H9 (cell line): ENCODE measurements around the gene SH3RF3. TPM values are rescaled to one million over a fixed set of nuclear protein-coding genes. Genes with fewer than 3 reads are reported as not detected.

Experiments
- DNase-seq: peaks from one replicate; pipeline ENCODE4 v3.0.0-alpha.2; 2017
- H2AFZ ChIP-seq: one replicate; pipeline ENCODE4 v1.6.1; 2013; ENCODE audit warnings: mild to moderate bottlenecking, low read length, control low read depth, moderate library complexity
- H2AK5ac ChIP-seq: 2 replicates; pipeline ENCODE4 v1.6.1; 2013; ENCODE audit warnings: low read length, control low read depth, mixed read lengths; ENCODE audit not compliant: insufficient read length
- H2BK120ac ChIP-seq: one replicate; pipeline ENCODE4 v1.6.1; 2013; ENCODE audit warnings: low read depth, mild to moderate bottlenecking, low read length, control low read depth, inconsistent platforms; ENCODE audit not compliant: poor library complexity, severe bottlenecking
- H2BK12ac ChIP-seq: 2 replicates; pipeline ENCODE4 v1.6.1; 2013; ENCODE audit warnings: low read length, control low read depth, mixed read lengths, low read depth; ENCODE audit not compliant: insufficient read length
- H2BK15ac ChIP-seq: 2 replicates; pipeline ENCODE4 v1.6.1; 2013; ENCODE audit warnings: low read depth, low read length, control low read depth
- H2BK20ac ChIP-seq: one replicate; pipeline ENCODE4 v1.6.1; 2013; ENCODE audit warnings: low read depth, mild to moderate bottlenecking, low read length, control low read depth, inconsistent platforms; ENCODE audit not compliant: poor library complexity, severe bottlenecking
- H2BK5ac ChIP-seq: 2 replicates; pipeline ENCODE4 v1.6.1; 2013; ENCODE audit warnings: low read length, control low read depth, mixed read lengths; ENCODE audit not compliant: insufficient read length
- H3K14ac ChIP-seq: 2 replicates; pipeline ENCODE4 v1.6.1; 2013; ENCODE audit warnings: low read length, control low read depth; ENCODE audit not compliant: insufficient read depth
- H3K18ac ChIP-seq: 2 replicates; pipeline ENCODE4 v1.6.1; 2013; ENCODE audit warnings: low read depth, mild to moderate bottlenecking, mixed read lengths, low read length, control low read depth; ENCODE audit not compliant: insufficient read length
- H3K23ac ChIP-seq: 2 replicates; pipeline ENCODE4 v1.6.1; 2013; ENCODE audit warnings: low read length, control low read depth, mixed read lengths, low read depth; ENCODE audit not compliant: insufficient read length
- H3K23me2 ChIP-seq: 2 replicates; pipeline ENCODE4 v1.6.1; 2013; ENCODE audit warnings: low read depth, mild to moderate bottlenecking, mixed read lengths, low read length, control low read depth; ENCODE audit not compliant: insufficient read length, poor library complexity, severe bottlenecking
- H3K27ac ChIP-seq: 2 replicates; pipeline ENCODE4 v1.5.1; 2013; ENCODE audit warnings: low read length, control low read depth, mixed read lengths, low read depth; ENCODE audit not compliant: insufficient read length
- H3K27me3 ChIP-seq: 2 replicates; pipeline ENCODE4 v1.6.1; 2013; ENCODE audit warnings: low read length, control low read depth, inconsistent platforms; ENCODE audit not compliant: insufficient read depth
- H3K4ac ChIP-seq: 2 replicates; pipeline ENCODE4 v1.6.1; 2013; ENCODE audit warnings: low read depth, mild to moderate bottlenecking, control low read depth, inconsistent platforms, low read length, moderate library complexity
- H3K4me1 ChIP-seq: 2 replicates; pipeline ENCODE4 v1.6.1; 2013; ENCODE audit warnings: low read length, control low read depth, inconsistent platforms; ENCODE audit not compliant: insufficient read depth
- H3K4me2 ChIP-seq: 2 replicates; pipeline ENCODE4 v1.6.1; 2013; ENCODE audit warnings: low read length, control low read depth, mixed read lengths; ENCODE audit not compliant: insufficient read length, insufficient read depth
- H3K56ac ChIP-seq: 2 replicates; pipeline ENCODE4 v1.6.1; 2013; ENCODE audit warnings: low read depth, mild to moderate bottlenecking, mixed read lengths, low read length, control low read depth; ENCODE audit not compliant: insufficient read length
- H3K79me1 ChIP-seq: 2 replicates; pipeline ENCODE4 v1.6.1; 2013; ENCODE audit warnings: low read depth, mild to moderate bottlenecking, moderate library complexity, low read length, control low read depth, inconsistent platforms; ENCODE audit not compliant: insufficient read depth, poor library complexity, severe bottlenecking
- H3K79me2 ChIP-seq: 2 replicates; pipeline ENCODE4 v1.6.1; 2013; ENCODE audit warnings: low read length, control low read depth, inconsistent platforms; ENCODE audit not compliant: insufficient read depth
- H3K9ac ChIP-seq: 2 replicates; pipeline ENCODE4 v1.6.1; 2013; ENCODE audit warnings: low read length, control low read depth, mixed read lengths; ENCODE audit not compliant: insufficient read length; ENCODE audit errors: extremely low read depth
- H3K9me3 ChIP-seq: one replicate; pipeline ENCODE4 v1.6.1; 2013; ENCODE audit warnings: low read depth, low read length, inconsistent platforms; ENCODE audit not compliant: control insufficient read depth
- H3T11ph ChIP-seq: one replicate; pipeline ENCODE4 v1.6.1; 2013; ENCODE audit warnings: mild to moderate bottlenecking, low read length, control low read depth, inconsistent platforms
- H4K20me1 ChIP-seq: one replicate; pipeline ENCODE4 v1.6.1; 2013; ENCODE audit not compliant: control insufficient read depth, insufficient read length, insufficient read depth
- H4K5ac ChIP-seq: 2 replicates; pipeline ENCODE4 v1.6.1; 2013; ENCODE audit warnings: low read depth, mild to moderate bottlenecking, mixed read lengths, low read length, control low read depth; ENCODE audit not compliant: insufficient read length
- H4K8ac ChIP-seq: replicated peaks from 2 replicates; pipeline ENCODE4 v1.6.1; 2013; ENCODE audit warnings: low read length, control low read depth, mixed read lengths, low read depth; ENCODE audit not compliant: insufficient read length
- H4K91ac ChIP-seq: 2 replicates; pipeline ENCODE4 v1.6.1; 2013; ENCODE audit warnings: low read depth, mild to moderate bottlenecking, moderate library complexity, mixed read lengths, low read length, control low read depth; ENCODE audit not compliant: insufficient read length
- H3K27ac Mint-ChIP-seq, 3 experiments: 2 replicates in 2 of 3; 3 replicates in 1 of 3; pipeline ENCODE4 v1.8.0; 2020 to 2021; ENCODE audit warnings: mixed read lengths in 3 of 3, mild to moderate bottlenecking in 1 of 3, moderate library complexity in 1 of 3
- H3K27me3 Mint-ChIP-seq: 2 replicates; pipeline ENCODE4 v1.8.0; 2021; ENCODE audit warnings: low read depth, mild to moderate bottlenecking, moderate library complexity, mixed read lengths
- H3K36me3 Mint-ChIP-seq, 3 experiments: 2 replicates in 2 of 3; 3 replicates in 1 of 3; pipeline ENCODE4 v1.8.0; 2020 to 2021; ENCODE audit warnings: low read depth in 3 of 3, mixed read lengths in 3 of 3; ENCODE audit not compliant: insufficient read depth in 1 of 3
- H3K4me1 Mint-ChIP-seq, 2 experiments: 2 replicates each; pipeline ENCODE4 v1.8.0; 2020; ENCODE audit warnings: mixed read lengths in 2 of 2
- H3K4me3 Mint-ChIP-seq, 2 experiments: 2 replicates in 1 of 2; 3 replicates in 1 of 2; pipeline ENCODE4 v1.8.0; 2020 to 2021; ENCODE audit warnings: mild to moderate bottlenecking in 2 of 2, mixed read lengths in 2 of 2, moderate library complexity in 1 of 2
- H3K9me3 Mint-ChIP-seq, 2 experiments: 2 replicates in 1 of 2; 3 replicates in 1 of 2; pipeline ENCODE4 v1.8.0; 2020; ENCODE audit warnings: mild to moderate bottlenecking in 2 of 2, mixed read lengths in 2 of 2, moderate library complexity in 1 of 2
- CTCF ChIP-seq: fragments of 200-600 bp; sonication (generic); conservative IDR thresholded peaks from 3 replicates; pipeline ENCODE4 v1.8.0; 2021; ENCODE audit warnings: antibody characterized with exemption, mild to moderate bottlenecking
- WGBS: extraction: QIAGEN DNeasy Blood & Tissue Kit; methylation state at CpG from one replicate; pipeline ENCODE4 v1.1.7; 2013; ENCODE audit warnings: missing lambda C conversion rate, low lambda C conversion rate, mixed read lengths; ENCODE audit not compliant: insufficient read length; ENCODE audit errors: extremely low coverage; 5-methylcytosine and 5-hydroxymethylcytosine counted together
- long read RNA-seq: library from polyadenylated mRNA; unstranded; transcript quantifications from one replicate; pipeline ENCODE4 v2.0.0, GENCODE V29; 2020
- total RNA-seq: library from RNA; stranded (reverse); gene quantifications from 2 replicates; pipeline ENCODE4 v1.2.1, GENCODE V29; 2021

SH3RF3 gene
- total RNA-seq = 0.46 TPM in 2 replicates
- long read RNA-seq, partial matches to known transcripts = 1 of 1 reads
- long read RNA-seq, other reads (novel, unspliced or antisense) = 0 of 1 reads

- Histone ChIP-seq H3K4me1 (no peaks in the 10 kb centered on the region), H3K14ac (no peak within 1 kb of the TSS), H2AFZ (no peak within 1 kb of the TSS), H3K18ac (no peak within 1 kb of the TSS), H3K9me3 (no peaks in the 10 kb centered on the region), H3T11ph (no peak within 1 kb of the TSS), H2BK5ac (no peak within 1 kb of the TSS), H2BK12ac (no peak within 1 kb of the TSS), H3K23ac (no peak within 1 kb of the TSS), H2BK120ac (no peak within 1 kb of the TSS), H3K56ac (no peak within 1 kb of the TSS), H4K91ac (no peak within 1 kb of the TSS), H3K79me2 (no peaks in the 10 kb centered on the region), H3K27ac (no peak within 1 kb of the TSS), H2AK5ac (no peak within 1 kb of the TSS), H3K79me1 (no peaks in the 10 kb centered on the region), H3K4ac (no peak within 1 kb of the TSS), H4K8ac (no peak within 1 kb of the TSS), H3K4me2 (peak within 1 kb of the TSS; percentile 75), H2BK15ac (no peak within 1 kb of the TSS), H3K27me3 (peaks cover 25% of the 10 kb centered on the region; the same call in 1 of the 2 replicates), H2BK20ac (no peak within 1 kb of the TSS), H4K5ac (no peak within 1 kb of the TSS), H3K9ac (no peak within 1 kb of the TSS), H3K23me2 (peaks cover 9% of the 10 kb centered on the region), H4K20me1 (peaks cover 3% of the 10 kb centered on the region)
- H3K27me3 Mint-ChIP-seq = peaks cover 66% of the 10 kb centered on the region
- WGBS = no CpG with 5 or more reads among the region's 85 CpGs
- H3K4me3 Mint-ChIP-seq = peak within 1 kb of the TSS; percentile 70 to 82
- no peak within 1 kb of the TSS for H3K27ac Mint-ChIP-seq
- peaks cover 16 to 19% of the 10 kb centered on the region in 2 experiments for H3K4me1 Mint-ChIP-seq
- H3K9me3 Mint-ChIP-seq = peaks cover 3% of the 10 kb centered on the region in 2 experiments; a peak in 2 of 5 replicates
- peak; percentile 56 for DNase-seq
- H3K36me3 Mint-ChIP-seq = no peaks in the 10 kb centered on the region; a peak in 1 of 7 replicates
- no peak for TF ChIP-seq CTCF
Observed at GRCh38 chr2:109128616-109129355, at the start of gene SH3RF3. Gene SH3RF3, plus strand, starts transcription at chr2:109129205.
